ENCODE measurements around the gene UNC119. TPM values are rescaled to one million over a fixed set of nuclear protein-coding genes. Genes with fewer than 3 reads are reported as not detected.
A peak's percentile ranks its signal among the peaks of the same experiment; 100 is the strongest.

UNC119 gene
- total and polyA plus RNA-seq, 2 of the 13 experiments (the other 11 are each of a cell fraction or from before 2014, with no cell fraction given), result 10.4 to 63.1 TPM

DNA sequence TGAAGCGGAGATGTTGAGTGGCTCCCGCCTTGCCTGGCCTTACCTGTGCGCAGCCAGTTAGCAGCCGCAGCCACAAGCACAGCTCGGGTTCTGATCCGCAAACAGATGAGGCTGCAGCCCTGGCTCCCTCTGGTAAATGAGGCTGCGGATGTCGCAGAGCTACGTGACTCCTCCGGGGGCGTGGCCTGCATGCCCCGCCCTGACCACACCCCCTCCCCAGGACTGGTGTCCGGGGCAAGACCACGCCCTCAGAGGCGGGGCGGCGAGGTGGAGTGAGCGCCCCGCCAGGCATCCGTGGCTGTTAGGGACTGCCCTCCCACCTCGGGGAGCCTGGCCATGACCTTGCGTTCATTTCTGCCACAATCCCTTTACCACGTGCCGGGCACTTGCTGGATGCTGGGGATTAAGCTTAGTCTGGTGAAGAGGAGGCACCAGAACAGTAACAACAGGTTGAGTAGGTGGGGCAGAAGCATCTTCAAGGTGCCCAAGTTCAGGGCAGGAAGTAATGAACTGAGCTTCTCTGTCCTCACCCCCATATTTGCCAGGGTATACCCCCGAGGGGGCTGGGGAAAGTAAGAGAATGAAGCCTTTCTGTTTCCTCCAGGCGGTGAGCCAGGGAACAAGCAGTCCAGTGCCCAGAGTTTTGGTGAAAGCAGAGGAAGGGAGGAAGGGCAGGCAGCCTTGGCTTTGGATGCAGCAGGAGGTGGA lies 24.5 kb upstream of the UNC119 start, which contains the start of gene ALDOC (continued):
- no peak for TF ChIP-seq EEA1 (CRISPR knock-in tag; IDR thresholded peaks at IDR 0.05; ENCODE audit: borderline replicate concordance)
- peak; percentile 92; the same call in 1 of the 2 replicates for TF ChIP-seq ZNF382 (CRISPR knock-in tag; IDR thresholded peaks at IDR 0.05; ENCODE audit: borderline replicate concordance)
- TF ChIP-seq ZNF709 (CRISPR knock-in tag; IDR thresholded peaks at IDR 0.05), result peak; percentile 58; the same call in 1 of the 2 replicates
- TF ChIP-seq, protein P1, sequence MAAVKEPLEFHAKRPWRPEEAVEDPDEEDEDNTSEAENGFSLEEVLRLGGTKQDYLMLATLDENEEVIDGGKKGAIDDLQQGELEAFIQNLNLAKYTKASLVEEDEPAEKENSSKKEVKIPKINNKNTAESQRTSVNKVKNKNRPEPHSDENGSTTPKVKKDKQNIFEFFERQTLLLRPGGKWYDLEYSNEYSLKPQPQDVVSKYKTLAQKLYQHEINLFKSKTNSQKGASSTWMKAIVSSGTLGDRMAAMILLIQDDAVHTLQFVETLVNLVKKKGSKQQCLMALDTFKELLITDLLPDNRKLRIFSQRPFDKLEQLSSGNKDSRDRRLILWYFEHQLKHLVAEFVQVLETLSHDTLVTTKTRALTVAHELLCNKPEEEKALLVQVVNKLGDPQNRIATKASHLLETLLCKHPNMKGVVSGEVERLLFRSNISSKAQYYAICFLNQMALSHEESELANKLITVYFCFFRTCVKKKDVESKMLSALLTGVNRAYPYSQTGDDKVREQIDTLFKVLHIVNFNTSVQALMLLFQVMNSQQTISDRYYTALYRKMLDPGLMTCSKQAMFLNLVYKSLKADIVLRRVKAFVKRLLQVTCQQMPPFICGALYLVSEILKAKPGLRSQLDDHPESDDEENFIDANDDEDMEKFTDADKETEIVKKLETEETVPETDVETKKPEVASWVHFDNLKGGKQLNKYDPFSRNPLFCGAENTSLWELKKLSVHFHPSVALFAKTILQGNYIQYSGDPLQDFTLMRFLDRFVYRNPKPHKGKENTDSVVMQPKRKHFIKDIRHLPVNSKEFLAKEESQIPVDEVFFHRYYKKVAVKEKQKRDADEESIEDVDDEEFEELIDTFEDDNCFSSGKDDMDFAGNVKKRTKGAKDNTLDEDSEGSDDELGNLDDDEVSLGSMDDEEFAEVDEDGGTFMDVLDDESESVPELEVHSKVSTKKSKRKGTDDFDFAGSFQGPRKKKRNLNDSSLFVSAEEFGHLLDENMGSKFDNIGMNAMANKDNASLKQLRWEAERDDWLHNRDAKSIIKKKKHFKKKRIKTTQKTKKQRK (IDR thresholded peaks at IDR 0.05; ENCODE audit: low read length), result no peak
- no peak for TF ChIP-seq ZFP41 (CRISPR knock-in tag; IDR thresholded peaks at IDR 0.05; ENCODE audit: borderline replicate concordance)
- TF ChIP-seq, protein P2, sequence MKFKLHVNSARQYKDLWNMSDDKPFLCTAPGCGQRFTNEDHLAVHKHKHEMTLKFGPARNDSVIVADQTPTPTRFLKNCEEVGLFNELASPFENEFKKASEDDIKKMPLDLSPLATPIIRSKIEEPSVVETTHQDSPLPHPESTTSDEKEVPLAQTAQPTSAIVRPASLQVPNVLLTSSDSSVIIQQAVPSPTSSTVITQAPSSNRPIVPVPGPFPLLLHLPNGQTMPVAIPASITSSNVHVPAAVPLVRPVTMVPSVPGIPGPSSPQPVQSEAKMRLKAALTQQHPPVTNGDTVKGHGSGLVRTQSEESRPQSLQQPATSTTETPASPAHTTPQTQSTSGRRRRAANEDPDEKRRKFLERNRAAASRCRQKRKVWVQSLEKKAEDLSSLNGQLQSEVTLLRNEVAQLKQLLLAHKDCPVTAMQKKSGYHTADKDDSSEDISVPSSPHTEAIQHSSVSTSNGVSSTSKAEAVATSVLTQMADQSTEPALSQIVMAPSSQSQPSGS (CRISPR knock-in tag; IDR thresholded peaks at IDR 0.05), result no peak
- no peak for TF ChIP-seq PAWR (CRISPR knock-in tag; IDR thresholded peaks at IDR 0.05; ENCODE audit: borderline replicate concordance)
- peak; percentile 79 for TF ChIP-seq MEF2D (CRISPR knock-in tag; IDR thresholded peaks at IDR 0.05)
- no peak for TF ChIP-seq ZKSCAN5 (CRISPR knock-in tag; IDR thresholded peaks at IDR 0.05)
- no peak; the same call in 1 of the 2 replicates for TF ChIP-seq ZNF605 (CRISPR knock-in tag; IDR thresholded peaks at IDR 0.05)
- no peak for TF ChIP-seq FOXP1 (IDR thresholded peaks at IDR 0.05)
- peak; percentile 7; the same call in 1 of the 2 replicates for TF ChIP-seq FOXP1 (CRISPR knock-in tag; IDR thresholded peaks at IDR 0.05)
- TF ChIP-seq HOXA3 (CRISPR knock-in tag; IDR thresholded peaks at IDR 0.05), result peak; percentile 80
- TF ChIP-seq MXD4 (CRISPR knock-in tag; IDR thresholded peaks at IDR 0.05), result peak; percentile 80; the same call in 1 of the 2 replicates
- TF ChIP-seq TCF7 (IDR thresholded peaks at IDR 0.05; ENCODE audit: low read depth), result no peak
- no peak for TF ChIP-seq ZIK1 (CRISPR knock-in tag; IDR thresholded peaks at IDR 0.05; ENCODE audit: borderline replicate concordance, low read depth)
- TF ChIP-seq ZNF746 (CRISPR knock-in tag; IDR thresholded peaks at IDR 0.05), result no peak
- no peak for TF ChIP-seq ZNF12 (CRISPR knock-in tag; IDR thresholded peaks at IDR 0.05)
- TF ChIP-seq, protein P3, sequence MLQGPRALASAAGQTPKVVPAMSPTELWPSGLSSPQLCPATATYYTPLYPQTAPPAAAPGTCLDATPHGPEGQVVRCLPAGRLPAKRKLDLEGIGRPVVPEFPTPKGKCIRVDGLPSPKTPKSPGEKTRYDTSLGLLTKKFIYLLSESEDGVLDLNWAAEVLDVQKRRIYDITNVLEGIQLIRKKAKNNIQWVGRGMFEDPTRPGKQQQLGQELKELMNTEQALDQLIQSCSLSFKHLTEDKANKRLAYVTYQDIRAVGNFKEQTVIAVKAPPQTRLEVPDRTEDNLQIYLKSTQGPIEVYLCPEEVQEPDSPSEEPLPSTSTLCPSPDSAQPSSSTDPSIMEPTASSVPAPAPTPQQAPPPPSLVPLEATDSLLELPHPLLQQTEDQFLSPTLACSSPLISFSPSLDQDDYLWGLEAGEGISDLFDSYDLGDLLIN (CRISPR knock-in tag; IDR thresholded peaks at IDR 0.05; ENCODE audit: borderline replicate concordance), result no peak
- TF ChIP-seq SALL1 (CRISPR knock-in tag; IDR thresholded peaks at IDR 0.05), result peak; percentile 77
- TF ChIP-seq, protein P4, sequence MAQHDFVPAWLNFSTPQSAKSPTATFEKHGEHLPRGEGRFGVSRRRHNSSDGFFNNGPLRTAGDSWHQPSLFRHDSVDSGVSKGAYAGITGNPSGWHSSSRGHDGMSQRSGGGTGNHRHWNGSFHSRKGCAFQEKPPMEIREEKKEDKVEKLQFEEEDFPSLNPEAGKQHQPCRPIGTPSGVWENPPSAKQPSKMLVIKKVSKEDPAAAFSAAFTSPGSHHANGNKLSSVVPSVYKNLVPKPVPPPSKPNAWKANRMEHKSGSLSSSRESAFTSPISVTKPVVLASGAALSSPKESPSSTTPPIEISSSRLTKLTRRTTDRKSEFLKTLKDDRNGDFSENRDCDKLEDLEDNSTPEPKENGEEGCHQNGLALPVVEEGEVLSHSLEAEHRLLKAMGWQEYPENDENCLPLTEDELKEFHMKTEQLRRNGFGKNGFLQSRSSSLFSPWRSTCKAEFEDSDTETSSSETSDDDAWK (CRISPR knock-in tag; IDR thresholded peaks at IDR 0.05), result no peak
- no peak for TF ChIP-seq CBFB (CRISPR knock-in tag; IDR thresholded peaks at IDR 0.05)
- no peak for TF ChIP-seq SETDB1 (CRISPR knock-in tag; IDR thresholded peaks at IDR 0.05; ENCODE audit: borderline replicate concordance)
